Prostate gland (tissue), 2 donors: ENCODE data around the gene KIF5C. TPM values are rescaled to one million over a fixed set of nuclear protein-coding genes. Genes with fewer than 3 reads are reported as not detected.

Experiments
- DNase-seq: peaks from one replicate; pipeline ENCODE4 v3.0.0-alpha.2; 2019; ENCODE audit warnings: low spot score
- H3K27ac ChIP-seq, 2 donors: fragments of 200-600 bp; sonication (generic); 2 replicates each; pipeline ENCODE4 v1.5.1; 2017 to 2019
- H3K27me3 ChIP-seq: fragments of 200-600 bp; sonication (generic); replicated peaks from 2 replicates; pipeline ENCODE4 v1.5.1; 2019; ENCODE audit not compliant: insufficient read depth
- H3K36me3 ChIP-seq, 2 donors: fragments of 200-600 bp; sonication (generic); 1 replicate in 1 of 2; 2 replicates in 1 of 2; pipeline versions ENCODE4 v1.5.1 to v1.8.1; 2017 to 2019
- H3K4me1 ChIP-seq: fragments of 200-600 bp; sonication (generic); replicated peaks from 2 replicates; pipeline ENCODE4 v1.5.1; 2019
- H3K4me3 ChIP-seq, 2 donors: fragments of 200-600 bp; sonication (generic); 2 replicates each; pipeline ENCODE4 v1.5.1; 2017 to 2019
- H3K9me3 ChIP-seq: fragments of 200-600 bp; sonication (generic); 2 replicates; pipeline ENCODE4 v1.5.1; 2017
- POLR2A ChIP-seq: fragments of 450-650 bp; IDR thresholded peaks from one replicate; pipeline ENCODE4 v1.6.1; 2016; ENCODE audit warnings: antibody characterized with exemption, mild to moderate bottlenecking
- POLR2AphosphoS5 ChIP-seq: sonication (generic); formaldehyde crosslinking; IDR thresholded peaks from one replicate; pipeline ENCODE4 v1.6.1; 2017; ENCODE audit warnings: antibody characterized with exemption
- WGBS: methylation state at CpG from one replicate; pipeline ENCODE4 v1.1.5; 2018; 5-methylcytosine and 5-hydroxymethylcytosine counted together
- intact Hi-C: fragments of 100-400 bp; cut with DNase I; formaldehyde crosslinking; loops from one replicate; pipeline ENCODE4 v1.14.2; 2022
- total RNA-seq, 2 donors: library from RNA; depleted of rRNA; stranded (reverse); fragments of >200 nt; gene quantifications; one replicate each; pipeline ENCODE4 v1.1.0, GENCODE V29; 2016
- TF ChIP-seq, protein P1 (sequence below), 4 experiments: fragments of 200-600 bp in 2 of 4; fragments of 450-650 bp in 2 of 4; sonication (generic) in 2 of 4; IDR thresholded peaks; 1 replicate in 3 of 4; 2 replicates in 1 of 4; pipeline ENCODE4 v1.5.1; 2016 to 2019; ENCODE audit warnings: antibody characterized with exemption in 4 of 4, mild to moderate bottlenecking in 2 of 4, moderate library complexity in 2 of 4

KIF5C gene
- total RNA-seq, 2 donors from 2014 or later = 84.3 to 123 TPM

DNA sequence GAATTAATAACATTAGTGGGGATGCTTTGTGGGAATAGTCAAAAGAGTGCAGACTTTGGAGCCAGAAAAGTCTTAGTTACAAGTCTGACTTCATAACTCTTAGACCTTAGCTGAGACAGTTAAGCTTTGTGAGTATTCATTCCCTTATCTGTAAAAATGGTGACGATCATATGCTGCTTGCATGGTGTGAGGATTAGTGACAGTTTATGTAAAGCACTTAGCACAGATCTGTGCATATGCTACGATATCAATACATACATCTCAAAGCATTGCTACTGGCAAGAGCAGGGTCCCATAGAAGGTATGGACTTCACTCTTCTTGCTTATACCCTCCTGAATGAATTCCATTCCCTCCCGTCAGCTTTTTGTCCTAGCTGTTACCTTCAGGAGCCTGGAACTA is 106.8 kb downstream of the KIF5C start:
- TF ChIP-seq, protein P1, sequence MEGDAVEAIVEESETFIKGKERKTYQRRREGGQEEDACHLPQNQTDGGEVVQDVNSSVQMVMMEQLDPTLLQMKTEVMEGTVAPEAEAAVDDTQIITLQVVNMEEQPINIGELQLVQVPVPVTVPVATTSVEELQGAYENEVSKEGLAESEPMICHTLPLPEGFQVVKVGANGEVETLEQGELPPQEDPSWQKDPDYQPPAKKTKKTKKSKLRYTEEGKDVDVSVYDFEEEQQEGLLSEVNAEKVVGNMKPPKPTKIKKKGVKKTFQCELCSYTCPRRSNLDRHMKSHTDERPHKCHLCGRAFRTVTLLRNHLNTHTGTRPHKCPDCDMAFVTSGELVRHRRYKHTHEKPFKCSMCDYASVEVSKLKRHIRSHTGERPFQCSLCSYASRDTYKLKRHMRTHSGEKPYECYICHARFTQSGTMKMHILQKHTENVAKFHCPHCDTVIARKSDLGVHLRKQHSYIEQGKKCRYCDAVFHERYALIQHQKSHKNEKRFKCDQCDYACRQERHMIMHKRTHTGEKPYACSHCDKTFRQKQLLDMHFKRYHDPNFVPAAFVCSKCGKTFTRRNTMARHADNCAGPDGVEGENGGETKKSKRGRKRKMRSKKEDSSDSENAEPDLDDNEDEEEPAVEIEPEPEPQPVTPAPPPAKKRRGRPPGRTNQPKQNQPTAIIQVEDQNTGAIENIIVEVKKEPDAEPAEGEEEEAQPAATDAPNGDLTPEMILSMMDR (IDR thresholded peaks at IDR 0.05) = no peak
- TF ChIP-seq POLR2A (no peak), POLR2AphosphoS5 (no peak)
- H3K27me3 ChIP-seq = no peaks in the 10 kb centered on the region
- H3K9me3 ChIP-seq = no peaks in the 10 kb centered on the region
- H3K4me3 ChIP-seq = no peak overlapping the region
- WGBS = 97% methylated on average over 3 of the region's 3 CpGs
- intact Hi-C loops = loop anchor here (10.0 kb wide), 2 partner anchors 337 to 467 kb away; partner anchors contain the start of gene EPC2
- H3K36me3 ChIP-seq = no peaks in the 10 kb centered on the region
- no peaks in the 10 kb centered on the region for H3K4me1 ChIP-seq
- DNase-seq = no peak
- no peak overlapping the region for H3K27ac ChIP-seq

DNA sequence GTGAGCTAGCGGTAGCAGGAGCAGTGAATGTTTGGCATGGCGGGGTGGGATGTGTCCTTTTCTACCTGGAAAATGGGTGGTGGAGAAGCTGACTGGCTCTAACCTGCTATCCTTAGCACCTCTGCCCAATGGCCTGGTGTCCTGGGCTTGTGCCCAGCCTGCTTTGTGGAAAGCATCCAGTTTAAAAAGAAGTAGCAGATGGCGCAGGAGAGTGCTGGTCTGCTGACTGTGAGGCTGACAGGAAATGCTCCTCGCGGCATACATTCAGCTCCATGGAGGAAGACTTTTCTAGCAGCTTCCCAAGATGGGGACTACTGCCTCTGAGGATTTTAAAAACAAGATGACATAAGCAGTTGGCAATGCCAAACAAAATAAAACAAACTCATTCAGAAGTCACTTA is 107.3 kb downstream of the KIF5C start:
- Histone ChIP-seq H3K27ac (no peak overlapping the region), H3K36me3 (no peaks in the 10 kb centered on the region), H3K9me3 (no peaks in the 10 kb centered on the region), H3K27me3 (no peaks in the 10 kb centered on the region), H3K4me3 (no peak overlapping the region), H3K4me1 (no peaks in the 10 kb centered on the region)
- intact Hi-C loops = loop anchor here (10.0 kb wide), 2 partner anchors 337 to 467 kb away; partner anchors contain the start of gene EPC2
- WGBS = 86% methylated on average over 5 of the region's 5 CpGs
- TF ChIP-seq POLR2AphosphoS5 (no peak), POLR2A (no peak)
- TF ChIP-seq, protein P1 (IDR thresholded peaks at IDR 0.05) = no peak
- DNase-seq = no peak

DNA sequence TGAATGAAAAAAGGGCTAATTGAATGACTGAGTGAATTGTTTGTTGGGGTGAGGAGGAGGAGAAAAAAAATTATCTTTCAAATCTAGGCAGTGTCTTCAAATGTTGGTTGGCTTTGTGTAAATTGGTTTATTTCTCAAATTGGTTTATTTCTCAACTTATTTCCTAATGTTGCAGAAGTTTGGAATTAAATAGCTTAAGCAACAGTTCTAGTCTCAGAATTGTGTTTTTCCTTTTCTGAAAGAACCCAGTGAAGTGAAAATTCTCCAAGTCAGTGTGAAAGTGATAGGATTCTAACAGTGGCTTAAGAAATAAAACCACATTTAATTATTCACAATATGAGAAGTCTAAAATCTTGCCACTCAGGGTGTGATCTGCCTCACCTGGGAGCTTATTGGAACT is 108.9 kb downstream of the KIF5C start:
- H3K9me3 ChIP-seq = no peaks in the 10 kb centered on the region
- no peaks in the 10 kb centered on the region for H3K27me3 ChIP-seq
- H3K27ac ChIP-seq = no peak overlapping the region
- no peaks in the 10 kb centered on the region for H3K4me1 ChIP-seq
- TF ChIP-seq POLR2AphosphoS5 (no peak), POLR2A (no peak)
- TF ChIP-seq, protein P1 (IDR thresholded peaks at IDR 0.05) = no peak
- H3K36me3 ChIP-seq = no peaks in the 10 kb centered on the region
- intact Hi-C loops = loop anchor here (10.0 kb wide), 2 partner anchors 339 to 469 kb away; partner anchors contain the start of gene EPC2
- H3K4me3 ChIP-seq = no peak overlapping the region
- DNase-seq = no peak

DNA sequence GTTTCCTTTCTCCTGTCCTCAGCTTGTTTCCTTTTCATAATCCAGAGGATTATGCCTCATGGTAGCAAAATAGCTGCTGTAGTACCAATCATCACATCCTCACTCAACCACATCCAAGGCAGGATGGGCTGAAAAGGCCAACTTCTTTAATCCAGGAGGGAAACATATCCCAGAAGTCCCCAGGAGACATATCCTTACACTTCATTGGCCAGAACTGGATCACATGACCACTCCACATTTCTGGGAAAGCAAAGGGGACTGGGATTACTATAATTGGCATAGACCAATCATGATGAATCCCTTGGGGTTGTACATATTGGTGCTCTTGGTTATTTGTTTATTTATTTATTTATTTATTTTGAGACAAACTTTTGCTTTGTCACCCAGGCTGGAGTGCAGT is 109.4 kb downstream of the KIF5C start:
- Histone ChIP-seq H3K4me1 (no peaks in the 10 kb centered on the region), H3K27ac (no peak overlapping the region), H3K36me3 (no peaks in the 10 kb centered on the region), H3K27me3 (no peaks in the 10 kb centered on the region), H3K4me3 (no peak overlapping the region), H3K9me3 (no peaks in the 10 kb centered on the region)
- no peak for DNase-seq
- intact Hi-C loops = loop anchor here (10.0 kb wide), 2 partner anchors 340 to 470 kb away; partner anchors contain the start of gene EPC2
- TF ChIP-seq POLR2A (no peak), POLR2AphosphoS5 (no peak)
- TF ChIP-seq, protein P1 (IDR thresholded peaks at IDR 0.05) = no peak

DNA sequence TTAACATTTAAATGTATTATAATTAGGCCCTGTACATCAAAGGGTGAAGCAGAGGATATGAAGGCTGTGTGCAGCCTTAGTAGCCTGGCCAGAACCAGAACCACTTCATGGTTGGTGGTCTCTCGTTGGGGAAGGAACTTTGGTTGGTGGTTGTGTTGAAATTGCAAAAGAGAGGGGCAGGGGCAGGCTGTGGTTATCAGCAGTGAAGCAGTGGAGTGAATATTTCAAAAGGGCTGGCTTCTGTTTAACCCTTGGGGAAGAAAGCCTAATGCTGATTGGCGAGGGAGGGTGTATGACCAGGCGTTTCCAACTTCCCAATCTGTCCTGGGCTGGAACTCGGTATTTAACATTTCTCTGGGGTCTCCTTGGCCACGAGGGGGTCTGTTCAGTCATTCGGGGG is 112.3 kb downstream of the KIF5C start:
- no peak for DNase-seq
- Histone ChIP-seq H3K36me3 (no peaks in the 10 kb centered on the region), H3K27ac (no peak overlapping the region), H3K9me3 (no peaks in the 10 kb centered on the region), H3K4me3 (no peak overlapping the region), H3K27me3 (no peaks in the 10 kb centered on the region), H3K4me1 (no peaks in the 10 kb centered on the region)
- WGBS = 89% methylated on average over 6 of the region's 6 CpGs
- TF ChIP-seq POLR2A (no peak), POLR2AphosphoS5 (no peak)
- TF ChIP-seq, protein P1 (IDR thresholded peaks at IDR 0.05) = no peak
- intact Hi-C loops = loop anchor here (5.0 to 10.0 kb wide), 3 partner anchors 342 to 1050 kb away; partner anchors contain the start of gene EPC2
